Activated CD4-positive, alpha-beta T cell treated with anti-CD3 and anti-CD28 coated beads for 36 hours (primary cell): ENCODE data around the gene PDGFB. TPM values are rescaled to one million over a fixed set of nuclear protein-coding genes. Genes with fewer than 3 reads are reported as not detected.

Experiments
- ATAC-seq: fragments of 200-7000 bp; cut with Tn5 transposase; one replicate; pipeline ENCODE4 v1.10.0; 2021; ENCODE audit warnings: mild to moderate bottlenecking, moderate library complexity
- CTCF ChIA-PET: fragments of 350-600 bp; sonication (Branson Sonifier 250); formaldehyde crosslinking; loops from one replicate; lab custom pipeline; 2021; ENCODE audit warnings: antibody characterized with exemption; lab: Charles Lee
- POLR2A ChIA-PET: fragments of 350-600 bp; sonication (Branson Sonifier 250); formaldehyde crosslinking; loops from one replicate; lab custom pipeline; 2021; ENCODE audit warnings: antibody characterized with exemption, inconsistent platforms; lab: Charles Lee
- DNase-seq: peaks from one replicate; pipeline ENCODE4 v3.0.0-alpha.2; 2020
- H3K27ac Mint-ChIP-seq: one replicate; pipeline ENCODE4 v1.8.0; 2021; ENCODE audit warnings: mixed read lengths
- H3K27me3 Mint-ChIP-seq: one replicate; pipeline ENCODE4 v1.8.0; 2021; ENCODE audit warnings: mixed read lengths
- H3K36me3 Mint-ChIP-seq: one replicate; pipeline ENCODE4 v1.8.0; 2021; ENCODE audit warnings: low read depth, mixed read lengths
- H3K4me1 Mint-ChIP-seq: one replicate; pipeline ENCODE4 v1.8.0; 2021; ENCODE audit warnings: mixed read lengths
- H3K4me3 Mint-ChIP-seq: one replicate; pipeline ENCODE4 v1.8.0; 2021; ENCODE audit warnings: mild to moderate bottlenecking, moderate library complexity, mixed read lengths
- H3K9me3 Mint-ChIP-seq: one replicate; pipeline ENCODE4 v1.8.0; 2021; ENCODE audit warnings: low read depth, mixed read lengths
- intact Hi-C, 2 experiments: fragments of 100-400 bp; cut with DNase I in 1 of 2; cut with micrococcal nuclease in 1 of 2; formaldehyde crosslinking; loops; one replicate each; pipeline versions ENCODE4 v1.14.2 to v1.15.1; 2022 to 2024; cut with DNase I, micrococcal nuclease
- total RNA-seq, 2 experiments: library from RNA; stranded (reverse); gene quantifications; one replicate each; pipeline ENCODE4 v1.2.3, GENCODE V29; 2021

Gene PDGFB
- total RNA-seq, 2 experiments from 2014 or later, result 2.5 to 3.4 TPM

GRCh38 chr22:39284983-39285382, 40.2 kb upstream of the PDGFB start:
- CTCF ChIA-PET, result no interaction called here
- no peak overlapping the region for H3K27ac Mint-ChIP-seq
- ATAC-seq (no peak), DNase-seq (no peak)
- H3K4me1 Mint-ChIP-seq, result peaks cover 3% of the 10 kb centered on the region
- no peaks in the 10 kb centered on the region for H3K36me3 Mint-ChIP-seq
- no peaks in the 10 kb centered on the region for H3K9me3 Mint-ChIP-seq
- POLR2A ChIA-PET, result no interaction called here
- H3K27me3 Mint-ChIP-seq, result peaks cover 4% of the 10 kb centered on the region
- intact Hi-C loops, result no loop called here
- H3K4me3 Mint-ChIP-seq, result no peak overlapping the region

- DNase-seq (no peak), ATAC-seq (no peak)
- Mint-ChIP-seq H3K4me3 (no peak overlapping the region), H3K36me3 (no peaks in the 10 kb centered on the region), H3K4me1 (peaks cover 3% of the 10 kb centered on the region), H3K27ac (no peak overlapping the region), H3K9me3 (no peaks in the 10 kb centered on the region), H3K27me3 (peaks cover 4% of the 10 kb centered on the region)
- CTCF ChIA-PET, result no interaction called here
- intact Hi-C loops, result no loop called here
- POLR2A ChIA-PET, result interaction anchor here (0.5 kb wide), 1 partner anchor 707 kb away, joined by 3 read pairs; no protein-coding TSS in a partner anchor
These were observed 39.6 kb upstream of the PDGFB start for GRCh38 chr22:39284142-39284980.

DNA sequence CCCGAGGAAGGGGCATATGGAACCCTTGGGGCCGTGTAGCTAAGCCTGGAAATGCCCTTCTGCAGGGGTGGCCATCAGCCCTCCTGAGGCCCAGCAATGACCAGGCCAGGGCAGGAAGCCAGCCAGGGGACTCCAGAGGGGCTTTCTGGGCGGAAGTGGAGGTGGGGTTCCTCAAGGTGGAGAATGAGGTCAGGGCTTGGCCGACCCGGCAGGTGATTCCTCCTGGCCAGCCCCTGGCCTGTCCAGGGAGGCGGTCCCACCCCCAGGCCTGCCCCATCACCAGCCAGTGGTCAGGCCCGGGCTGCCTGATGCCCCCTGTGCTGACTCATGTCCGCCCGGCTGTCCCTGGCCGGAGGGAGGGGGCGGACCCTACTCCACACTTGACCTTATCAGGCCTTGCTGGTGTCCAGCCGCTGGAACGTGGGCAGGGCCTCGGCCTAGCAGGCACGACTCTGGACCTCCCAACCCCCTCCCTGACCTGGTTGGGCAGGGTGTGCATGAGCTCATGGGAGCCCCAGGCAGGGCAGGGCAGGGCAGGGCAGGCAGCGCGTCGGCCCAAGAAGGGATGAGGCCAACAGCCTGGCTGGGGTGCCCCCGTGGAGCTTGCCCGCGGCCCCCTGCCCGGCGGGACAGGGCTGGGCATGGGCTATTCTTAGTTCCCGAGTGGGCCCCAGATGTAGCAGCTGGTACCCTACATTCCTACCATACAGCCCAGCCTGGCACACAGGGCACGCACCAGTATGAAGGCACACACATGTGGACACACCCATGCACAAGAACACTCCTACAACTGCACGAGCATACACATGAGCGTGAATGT, 38.8 kb upstream of the PDGFB start:
- no peak for ATAC-seq
- CTCF ChIA-PET, result interaction anchor here (0.9 kb wide), 1 partner anchor 14 kb away, joined by 3 read pairs; no protein-coding TSS in a partner anchor

GRCh38 chr22:39282645-39283321, 38.0 kb upstream of the PDGFB start:
- intact Hi-C loops, result no loop called here
- Mint-ChIP-seq H3K27me3 (peaks cover 4% of the 10 kb centered on the region), H3K9me3 (no peaks in the 10 kb centered on the region), H3K4me3 (no peak overlapping the region), H3K27ac (no peak overlapping the region), H3K4me1 (peaks cover 3% of the 10 kb centered on the region), H3K36me3 (no peaks in the 10 kb centered on the region)
- POLR2A ChIA-PET, result no interaction called here
- DNase-seq (no peak), ATAC-seq (no peak)
- CTCF ChIA-PET, result interaction anchor here (0.9 kb wide), 1 partner anchor 15 kb away, joined by 3 read pairs; no protein-coding TSS in a partner anchor

More for the DNA sequence above, 38.8 kb upstream of the PDGFB start:
- Mint-ChIP-seq H3K9me3 (no peaks in the 10 kb centered on the region), H3K4me3 (no peak overlapping the region), H3K4me1 (peaks cover 3% of the 10 kb centered on the region), H3K27me3 (peaks cover 4% of the 10 kb centered on the region), H3K27ac (no peak overlapping the region), H3K36me3 (no peaks in the 10 kb centered on the region)
- POLR2A ChIA-PET, result interaction anchor here (0.5 kb wide), 1 partner anchor 708 kb away, joined by 3 read pairs; no protein-coding TSS in a partner anchor
- intact Hi-C loops, result no loop called here
- no peak for DNase-seq

DNA sequence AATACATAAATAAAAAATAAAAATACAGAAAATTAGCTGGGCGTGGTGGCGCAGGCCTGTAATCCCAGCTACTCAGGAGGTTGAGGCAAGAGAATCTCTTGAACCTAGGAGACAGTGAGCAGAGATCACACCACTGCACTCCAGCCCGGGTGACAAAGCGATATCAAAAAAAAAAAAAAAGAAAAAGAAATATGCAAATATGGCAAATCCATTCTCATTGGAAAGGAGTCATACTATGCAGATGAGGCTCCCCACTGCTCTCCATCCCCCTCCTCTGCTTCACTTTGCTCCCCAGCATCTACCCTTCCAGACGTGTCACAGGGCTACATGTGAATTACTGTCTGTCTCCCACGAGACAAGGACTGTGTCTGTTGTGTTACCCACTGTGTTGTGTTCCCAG, 36.3 kb upstream of the PDGFB start:
- no peaks in the 10 kb centered on the region for H3K4me1 Mint-ChIP-seq
- peaks cover 5% of the 10 kb centered on the region for H3K27me3 Mint-ChIP-seq
- CTCF ChIA-PET, result no interaction called here
- DNase-seq (no peak), ATAC-seq (no peak)
- POLR2A ChIA-PET, result no interaction called here
- intact Hi-C loops, result no loop called here
- H3K36me3 Mint-ChIP-seq, result no peaks in the 10 kb centered on the region
- H3K27ac Mint-ChIP-seq, result no peak overlapping the region
- peaks cover 6% of the 10 kb centered on the region for H3K9me3 Mint-ChIP-seq
- no peak overlapping the region for H3K4me3 Mint-ChIP-seq

- Mint-ChIP-seq H3K9me3 (peaks cover 6% of the 10 kb centered on the region), H3K27ac (no peak overlapping the region), H3K36me3 (no peaks in the 10 kb centered on the region), H3K4me3 (no peak overlapping the region), H3K4me1 (no peaks in the 10 kb centered on the region), H3K27me3 (peaks cover 8% of the 10 kb centered on the region)
- intact Hi-C loops, result no loop called here
- ChIA-PET CTCF (no interaction called here), POLR2A (no interaction called here)
- ATAC-seq (no peak), DNase-seq (no peak)
These were observed 35.5 kb upstream of the PDGFB start for GRCh38 chr22:39280250-39280649.

DNA sequence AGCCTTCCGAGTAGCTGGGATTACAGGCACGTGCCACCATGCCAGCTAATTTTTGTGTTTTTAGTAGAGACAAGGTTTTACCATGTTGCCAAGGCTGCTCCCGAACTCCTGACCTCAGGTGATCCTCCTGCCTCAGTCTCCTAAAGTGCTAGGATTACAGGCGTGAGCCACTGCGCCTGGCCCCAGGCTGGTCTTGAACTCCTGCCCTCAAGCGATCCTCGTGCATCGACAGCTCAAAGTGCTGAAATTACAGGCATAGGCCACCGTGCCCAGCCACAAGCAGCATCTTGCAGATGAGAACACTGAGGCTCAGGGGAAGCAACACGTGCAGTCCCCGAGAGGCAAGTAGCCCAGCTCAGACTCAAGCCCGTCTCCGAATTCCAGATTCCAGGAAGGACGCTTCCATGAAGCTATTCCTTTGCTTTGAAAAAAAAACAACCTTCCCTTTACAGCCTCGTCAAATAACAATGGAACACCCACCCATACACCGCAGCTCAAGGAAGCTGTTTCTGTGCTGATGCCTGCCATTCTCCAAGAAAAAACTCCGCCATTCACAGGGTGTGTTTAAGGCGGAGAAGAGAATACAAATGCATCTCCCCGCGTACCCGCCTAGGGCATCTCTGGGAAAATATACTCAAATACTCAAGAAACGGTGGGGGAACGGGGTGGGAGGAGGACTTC, 34.5 kb upstream of the PDGFB start:
- Mint-ChIP-seq H3K4me1 (no peaks in the 10 kb centered on the region), H3K27ac (no peak overlapping the region), H3K4me3 (no peak overlapping the region), H3K27me3 (peaks cover 8% of the 10 kb centered on the region), H3K36me3 (no peaks in the 10 kb centered on the region), H3K9me3 (peaks cover 6% of the 10 kb centered on the region)
- intact Hi-C loops, result no loop called here
- no peak for ATAC-seq
- CTCF ChIA-PET, result interaction anchor here (1.0 kb wide), 1 partner anchor 64 kb away, joined by 3 read pairs; no protein-coding TSS in a partner anchor
- no peak for DNase-seq
- POLR2A ChIA-PET, result interaction anchor here (0.7 kb wide), 1 partner anchor 571 kb away, joined by 3 read pairs; no protein-coding TSS in a partner anchor

GRCh38 chr22:39278040-39278439, 33.3 kb upstream of the PDGFB start:
- Mint-ChIP-seq H3K27ac (no peak overlapping the region), H3K4me1 (no peaks in the 10 kb centered on the region), H3K36me3 (no peaks in the 10 kb centered on the region), H3K4me3 (no peak overlapping the region), H3K9me3 (peaks cover 6% of the 10 kb centered on the region), H3K27me3 (peaks cover 8% of the 10 kb centered on the region)
- no peak for DNase-seq
- ChIA-PET POLR2A (no interaction called here), CTCF (interaction anchor here (1.0 kb wide), 1 partner anchor 202 kb away, joined by 3 read pairs; no protein-coding TSS in a partner anchor)
- intact Hi-C loops, result no loop called here
- no peak for ATAC-seq

- no peak for DNase-seq
- Mint-ChIP-seq H3K9me3 (peaks cover 6% of the 10 kb centered on the region), H3K4me1 (no peaks in the 10 kb centered on the region), H3K4me3 (no peak overlapping the region), H3K27ac (no peak overlapping the region), H3K27me3 (peaks cover 8% of the 10 kb centered on the region), H3K36me3 (no peaks in the 10 kb centered on the region)
- POLR2A ChIA-PET, result no interaction called here
- CTCF ChIA-PET, result no interaction called here
- intact Hi-C loops, result no loop called here
- ATAC-seq, result no peak
These were observed 32.4 kb upstream of the PDGFB start for GRCh38 chr22:39277142-39277607.

- Mint-ChIP-seq H3K36me3 (no peaks in the 10 kb centered on the region), H3K27me3 (peaks cover 8% of the 10 kb centered on the region), H3K9me3 (peaks cover 6% of the 10 kb centered on the region), H3K4me1 (no peaks in the 10 kb centered on the region), H3K4me3 (no peak overlapping the region), H3K27ac (no peak overlapping the region)
- intact Hi-C loops, result no loop called here
- POLR2A ChIA-PET, result no interaction called here
- CTCF ChIA-PET, result no interaction called here
- DNase-seq, result no peak
- ATAC-seq, result no peak
These were observed 31.8 kb upstream of the PDGFB start for GRCh38 chr22:39276440-39277141.
